WERI-Rb-1 (cell line): ENCODE results near the gene XPO6.

ENCODE experiments used
- DNase-seq: peaks from one replicate; pipeline ENCODE4 v3.0.0-alpha.2; 2020
- H3K27ac ChIP-seq: fragments of 250-450 bp; sonication (Bioruptor Pico); 2 replicates; pipeline ENCODE4 v1.5.1; 2020; ENCODE audit warnings: mild to moderate bottlenecking, moderate library complexity
- H3K27me3 ChIP-seq: fragments of 250-450 bp; sonication (Bioruptor Pico); 2 replicates; pipeline ENCODE4 v1.5.1; 2021; ENCODE audit warnings: mild to moderate bottlenecking, low read depth, moderate library complexity; ENCODE audit not compliant: insufficient read depth, severe bottlenecking
- H3K36me3 ChIP-seq: fragments of 250-450 bp; sonication (Bioruptor Pico); 2 replicates; pipeline ENCODE4 v1.5.1; 2020; ENCODE audit warnings: mild to moderate bottlenecking, moderate library complexity
- H3K4me3 ChIP-seq: 2 replicates; pipeline ENCODE4 v1.5.1; 2011; ENCODE audit warnings: low read depth, mild to moderate bottlenecking, control low read depth, low read length
- H3K9me3 ChIP-seq: fragments of 250-450 bp; sonication (Bioruptor Pico); 2 replicates; pipeline ENCODE4 v1.5.1; 2021; ENCODE audit warnings: mild to moderate bottlenecking, moderate library complexity; ENCODE audit not compliant: severe bottlenecking
- TF ChIP-seq, protein P1 (sequence below): IDR thresholded peaks from 2 replicates; pipeline ENCODE4 v1.5.1; 2011; ENCODE audit warnings: low read depth, mild to moderate bottlenecking, control low read depth, inconsistent platforms, low read length

XPO6 gene

GRCh38 chr16:28087675-28088300 is 124.0 kb downstream of the XPO6 start:
- Histone ChIP-seq H3K9me3 (no peaks in the 10 kb centered on the region), H3K27ac (no peak overlapping the region), H3K36me3 (no peaks in the 10 kb centered on the region), H3K4me3 (no peak overlapping the region), H3K27me3 (no peaks in the 10 kb centered on the region)
- DNase-seq, result no peak
- TF ChIP-seq, protein P1, sequence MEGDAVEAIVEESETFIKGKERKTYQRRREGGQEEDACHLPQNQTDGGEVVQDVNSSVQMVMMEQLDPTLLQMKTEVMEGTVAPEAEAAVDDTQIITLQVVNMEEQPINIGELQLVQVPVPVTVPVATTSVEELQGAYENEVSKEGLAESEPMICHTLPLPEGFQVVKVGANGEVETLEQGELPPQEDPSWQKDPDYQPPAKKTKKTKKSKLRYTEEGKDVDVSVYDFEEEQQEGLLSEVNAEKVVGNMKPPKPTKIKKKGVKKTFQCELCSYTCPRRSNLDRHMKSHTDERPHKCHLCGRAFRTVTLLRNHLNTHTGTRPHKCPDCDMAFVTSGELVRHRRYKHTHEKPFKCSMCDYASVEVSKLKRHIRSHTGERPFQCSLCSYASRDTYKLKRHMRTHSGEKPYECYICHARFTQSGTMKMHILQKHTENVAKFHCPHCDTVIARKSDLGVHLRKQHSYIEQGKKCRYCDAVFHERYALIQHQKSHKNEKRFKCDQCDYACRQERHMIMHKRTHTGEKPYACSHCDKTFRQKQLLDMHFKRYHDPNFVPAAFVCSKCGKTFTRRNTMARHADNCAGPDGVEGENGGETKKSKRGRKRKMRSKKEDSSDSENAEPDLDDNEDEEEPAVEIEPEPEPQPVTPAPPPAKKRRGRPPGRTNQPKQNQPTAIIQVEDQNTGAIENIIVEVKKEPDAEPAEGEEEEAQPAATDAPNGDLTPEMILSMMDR, result no peak

DNA sequence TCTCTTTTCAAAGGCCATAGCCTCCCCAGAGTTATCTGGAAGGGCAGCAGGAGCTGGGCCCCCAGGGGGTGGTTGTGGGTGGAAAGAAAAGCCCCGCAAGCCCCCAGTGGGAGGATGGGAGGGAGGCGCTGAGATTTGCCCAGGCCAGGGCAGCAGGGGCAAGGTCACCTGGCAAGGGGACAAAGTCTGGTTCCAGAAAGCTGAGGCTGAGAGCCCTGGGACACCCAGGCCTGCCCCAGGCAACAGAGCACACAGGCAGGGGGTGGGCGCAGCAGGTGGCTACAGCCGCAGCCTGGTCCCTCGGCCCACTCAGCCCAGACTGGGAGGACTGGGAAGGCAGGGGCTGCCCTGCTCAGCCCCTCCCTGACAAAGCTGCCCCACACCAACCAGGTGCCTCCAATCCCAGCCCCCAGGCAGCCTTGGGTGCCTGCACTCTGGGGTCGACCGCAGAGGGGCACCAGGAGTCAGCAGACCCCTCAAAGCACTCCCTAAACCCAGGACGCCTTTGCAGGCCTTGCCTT is 124.6 kb downstream of the XPO6 start:
- Histone ChIP-seq H3K4me3 (no peak overlapping the region), H3K9me3 (no peaks in the 10 kb centered on the region), H3K36me3 (no peaks in the 10 kb centered on the region), H3K27me3 (no peaks in the 10 kb centered on the region), H3K27ac (no peak overlapping the region)
- no peak for DNase-seq
- TF ChIP-seq, protein P1, result no peak

DNA sequence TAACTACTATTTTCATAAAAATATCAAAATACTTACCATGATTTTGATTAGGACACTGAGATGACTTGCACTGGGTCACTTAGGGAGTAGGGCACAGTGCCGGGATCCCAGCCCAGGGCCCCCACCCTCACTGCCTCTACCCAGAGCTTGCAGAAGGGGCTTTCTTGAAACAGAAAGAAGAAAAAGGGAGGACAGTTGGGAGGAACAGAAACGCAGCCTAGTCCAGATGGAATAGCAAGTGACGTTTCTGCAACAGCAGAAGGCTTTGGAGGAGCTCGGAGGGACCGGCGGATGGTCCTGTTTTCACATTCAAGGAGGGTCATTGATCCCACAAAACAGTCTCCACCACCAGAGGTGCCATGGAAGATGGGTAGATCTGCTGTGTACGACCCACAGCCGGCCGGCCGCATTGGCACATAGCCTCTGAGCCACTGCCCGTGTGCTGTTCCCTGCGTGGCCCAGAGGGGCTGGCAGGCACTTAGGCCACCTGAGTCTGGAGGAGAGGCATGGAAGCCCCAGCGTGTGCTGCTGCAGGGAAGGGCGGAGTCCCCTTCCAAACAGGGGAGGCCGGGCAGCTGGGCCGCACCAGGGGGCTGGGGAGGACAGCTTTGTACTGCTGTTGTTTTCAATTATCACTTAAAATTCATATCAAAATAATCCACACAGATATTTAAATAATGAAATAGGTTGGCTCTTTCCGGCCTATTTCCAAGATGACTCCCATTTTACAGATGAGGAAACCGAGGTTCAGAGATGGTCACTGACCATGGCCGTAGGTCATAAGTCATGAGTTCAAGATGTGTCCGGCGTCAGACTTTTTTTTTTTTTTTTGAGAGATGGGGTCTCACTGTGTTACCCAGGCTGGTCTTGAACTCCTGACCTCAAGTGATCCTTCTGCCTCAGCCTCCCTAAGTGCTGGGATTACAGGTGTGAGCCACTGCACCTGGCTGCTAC is 125.3 kb downstream of the XPO6 start:
- H3K36me3 ChIP-seq, result no peaks in the 10 kb centered on the region
- no peaks in the 10 kb centered on the region for H3K27me3 ChIP-seq
- DNase-seq, result no peak
- no peak overlapping the region for H3K4me3 ChIP-seq
- no peak overlapping the region for H3K27ac ChIP-seq
- TF ChIP-seq, protein P1, result no peak
- no peaks in the 10 kb centered on the region for H3K9me3 ChIP-seq

DNA sequence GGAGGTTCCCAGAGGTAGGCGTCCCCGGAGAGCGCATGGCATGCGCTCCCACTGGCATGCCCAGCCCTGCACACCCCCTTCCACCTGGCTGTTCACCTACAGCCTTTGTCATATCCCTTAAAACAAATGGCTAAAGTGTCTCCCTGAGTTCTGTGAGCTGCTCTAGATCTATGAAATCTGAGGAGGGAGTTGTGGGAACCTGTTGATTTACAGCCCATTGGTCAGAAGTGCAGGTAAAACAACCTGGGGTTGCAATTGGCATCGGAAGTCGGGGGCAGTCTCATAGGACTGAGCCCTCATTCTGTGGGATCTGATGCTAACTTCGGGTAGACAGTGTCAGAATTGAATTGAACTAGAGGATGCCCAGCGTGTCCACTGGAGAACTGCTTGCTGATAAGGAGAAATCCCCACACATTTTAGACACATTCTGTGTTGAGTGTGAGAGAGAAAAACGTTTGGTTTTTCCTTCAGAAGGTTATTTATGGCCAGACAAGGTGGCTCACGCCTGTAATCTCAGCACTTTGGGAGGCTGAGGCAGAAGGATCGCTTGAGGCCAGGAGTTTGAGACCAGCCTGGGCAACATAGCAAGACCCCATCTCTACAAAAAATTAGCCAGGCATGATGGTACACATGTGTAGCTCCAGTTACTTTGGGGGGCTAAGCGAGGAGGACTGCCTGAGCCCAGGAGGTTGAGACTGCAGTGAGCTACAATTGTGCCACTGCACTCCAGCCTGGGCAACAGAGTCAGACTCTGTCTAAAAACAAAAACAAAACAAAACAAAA is 126.2 kb downstream of the XPO6 start:
- Histone ChIP-seq H3K9me3 (no peaks in the 10 kb centered on the region), H3K4me3 (no peak overlapping the region), H3K27ac (no peak overlapping the region), H3K36me3 (no peaks in the 10 kb centered on the region), H3K27me3 (no peaks in the 10 kb centered on the region)
- TF ChIP-seq, protein P1, result no peak
- DNase-seq, result no peak

GRCh38 chr16:28084209-28084608 is 127.6 kb downstream of the XPO6 start:
- Histone ChIP-seq H3K27me3 (no peaks in the 10 kb centered on the region), H3K4me3 (no peak overlapping the region), H3K27ac (no peak overlapping the region), H3K9me3 (no peaks in the 10 kb centered on the region), H3K36me3 (no peaks in the 10 kb centered on the region)
- no peak for DNase-seq
- TF ChIP-seq, protein P1, result no peak
